ENCODE data around the gene MYL11.

GRCh38 chr16:30378236-30379157 is 3.9 kb downstream of the MYL11 start:
- no peak for TF ChIP-seq CTCF (IDR thresholded peaks at IDR 0.05; ENCODE audit: low read length)
- TF ChIP-seq EZH2 (IDR thresholded peaks at IDR 0.05; ENCODE audit: borderline replicate concordance, low read length), result no peak
